Measurements from ENCODE around the gene SOX5.

SOX5 gene

DNA sequence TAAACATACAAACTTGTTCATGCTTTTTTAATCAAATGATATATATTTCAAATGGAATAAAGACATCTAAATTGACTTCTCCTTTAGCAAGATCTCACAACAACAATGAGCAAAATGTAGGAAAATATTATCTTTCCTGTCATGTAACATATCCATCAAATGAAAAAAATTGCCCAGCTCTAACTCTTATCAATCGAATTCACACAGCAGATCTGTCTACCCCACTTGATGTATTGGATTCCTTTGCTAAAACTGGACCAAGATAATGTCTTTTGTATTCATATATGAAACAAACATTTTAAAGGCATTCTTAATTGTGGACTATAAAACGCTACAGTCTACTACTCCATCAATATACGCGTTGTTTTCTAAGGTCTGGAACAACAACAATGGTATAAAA lies 218.0 kb downstream of the SOX5 start:
- H2AFZ ChIP-seq (ENCODE audit: low read length), result no peak overlapping the region
- no peaks in the 10 kb centered on the region for H4K20me1 ChIP-seq (ENCODE audit: insufficient read depth, low read length, poor library complexity, severe bottlenecking)
- H3K9ac ChIP-seq (ENCODE audit: low read depth, low read length, poor library complexity, severe bottlenecking), result no peak overlapping the region
- H3K9me3 ChIP-seq (ENCODE audit: insufficient read depth, low read depth, low read length), result no peaks in the 10 kb centered on the region
- H3K27me3 ChIP-seq (ENCODE audit: insufficient read depth, low read length, poor library complexity, severe bottlenecking), result no peaks in the 10 kb centered on the region
- H3K4me1 ChIP-seq (ENCODE audit: insufficient read depth, low read length, poor library complexity, severe bottlenecking), result no peaks in the 10 kb centered on the region
- TF ChIP-seq, protein P1, sequence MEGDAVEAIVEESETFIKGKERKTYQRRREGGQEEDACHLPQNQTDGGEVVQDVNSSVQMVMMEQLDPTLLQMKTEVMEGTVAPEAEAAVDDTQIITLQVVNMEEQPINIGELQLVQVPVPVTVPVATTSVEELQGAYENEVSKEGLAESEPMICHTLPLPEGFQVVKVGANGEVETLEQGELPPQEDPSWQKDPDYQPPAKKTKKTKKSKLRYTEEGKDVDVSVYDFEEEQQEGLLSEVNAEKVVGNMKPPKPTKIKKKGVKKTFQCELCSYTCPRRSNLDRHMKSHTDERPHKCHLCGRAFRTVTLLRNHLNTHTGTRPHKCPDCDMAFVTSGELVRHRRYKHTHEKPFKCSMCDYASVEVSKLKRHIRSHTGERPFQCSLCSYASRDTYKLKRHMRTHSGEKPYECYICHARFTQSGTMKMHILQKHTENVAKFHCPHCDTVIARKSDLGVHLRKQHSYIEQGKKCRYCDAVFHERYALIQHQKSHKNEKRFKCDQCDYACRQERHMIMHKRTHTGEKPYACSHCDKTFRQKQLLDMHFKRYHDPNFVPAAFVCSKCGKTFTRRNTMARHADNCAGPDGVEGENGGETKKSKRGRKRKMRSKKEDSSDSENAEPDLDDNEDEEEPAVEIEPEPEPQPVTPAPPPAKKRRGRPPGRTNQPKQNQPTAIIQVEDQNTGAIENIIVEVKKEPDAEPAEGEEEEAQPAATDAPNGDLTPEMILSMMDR (conservative IDR thresholded peaks at IDR 0.05; ENCODE audit: low read length), result no peak
- TF ChIP-seq EZH2phosphoT487 (IDR thresholded peaks at IDR 0.05; ENCODE audit: borderline replicate concordance), result no peak
- no peak overlapping the region for H3K4me3 ChIP-seq (ENCODE audit: low read length, poor library complexity, severe bottlenecking)
- no peaks in the 10 kb centered on the region for H3F3A ChIP-seq (ENCODE audit: low read depth)
- no peaks in the 10 kb centered on the region for H3K36me3 ChIP-seq (ENCODE audit: insufficient read depth, low read length)
- no peak overlapping the region for H3K4me2 ChIP-seq (ENCODE audit: low read depth, low read length, poor library complexity, severe bottlenecking)
- H3K9me2 ChIP-seq (replicated peaks; ENCODE audit: low read depth, low read length), result no peaks in the 10 kb centered on the region
- H3K79me2 ChIP-seq (ENCODE audit: insufficient read depth, low read length), result no peaks in the 10 kb centered on the region

- no peaks in the 10 kb centered on the region for H3K36me3 ChIP-seq (ENCODE audit: insufficient read depth, low read length)
- no peaks in the 10 kb centered on the region for H3K9me3 ChIP-seq (ENCODE audit: insufficient read depth, low read depth, low read length)
- no peak overlapping the region for H3K4me2 ChIP-seq (ENCODE audit: low read depth, low read length, poor library complexity, severe bottlenecking)
- H3F3A ChIP-seq (ENCODE audit: low read depth), result no peaks in the 10 kb centered on the region
- H3K9me2 ChIP-seq (replicated peaks; ENCODE audit: low read depth, low read length), result no peaks in the 10 kb centered on the region
- TF ChIP-seq, protein P1 (conservative IDR thresholded peaks at IDR 0.05; ENCODE audit: low read length), result no peak
- no peak for TF ChIP-seq EZH2phosphoT487 (IDR thresholded peaks at IDR 0.05; ENCODE audit: borderline replicate concordance)
- H4K20me1 ChIP-seq (ENCODE audit: insufficient read depth, low read length, poor library complexity, severe bottlenecking), result no peaks in the 10 kb centered on the region
- no peak overlapping the region for H3K9ac ChIP-seq (ENCODE audit: low read depth, low read length, poor library complexity, severe bottlenecking)
- no peaks in the 10 kb centered on the region for H3K27me3 ChIP-seq (ENCODE audit: insufficient read depth, low read length, poor library complexity, severe bottlenecking)
- H3K4me3 ChIP-seq (ENCODE audit: low read length, poor library complexity, severe bottlenecking), result no peak overlapping the region
- H2AFZ ChIP-seq (ENCODE audit: low read length), result no peak overlapping the region
- H3K4me1 ChIP-seq (ENCODE audit: insufficient read depth, low read length, poor library complexity, severe bottlenecking), result no peaks in the 10 kb centered on the region
- no peaks in the 10 kb centered on the region for H3K79me2 ChIP-seq (ENCODE audit: insufficient read depth, low read length)
Observed at GRCh38 chr12:23731035-23731434, 218.4 kb downstream of the SOX5 start.

DNA sequence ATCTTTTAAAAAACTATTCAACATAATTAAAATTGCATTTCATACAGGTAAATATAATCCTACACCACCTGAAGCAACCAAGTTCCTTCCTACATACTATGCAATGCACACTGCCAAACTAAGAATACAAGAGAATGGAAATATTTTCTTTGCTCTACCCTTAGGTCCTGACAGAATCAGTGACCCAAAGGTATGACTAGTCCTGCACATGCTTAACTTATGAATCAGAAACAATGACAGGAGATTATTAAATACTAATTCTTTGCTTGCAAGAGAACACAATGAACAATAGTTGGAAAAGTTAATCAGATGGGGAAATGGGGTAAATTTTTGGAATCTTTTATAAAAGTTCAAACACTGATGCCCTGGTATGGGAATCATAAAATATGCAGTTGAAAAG lies 220.1 kb downstream of the SOX5 start:
- H3K4me1 ChIP-seq (ENCODE audit: insufficient read depth, low read length, poor library complexity, severe bottlenecking), result no peaks in the 10 kb centered on the region
- no peaks in the 10 kb centered on the region for H3K9me2 ChIP-seq (replicated peaks; ENCODE audit: low read depth, low read length)
- H3K9ac ChIP-seq (ENCODE audit: low read depth, low read length, poor library complexity, severe bottlenecking), result no peak overlapping the region
- H3K4me3 ChIP-seq (ENCODE audit: low read length, poor library complexity, severe bottlenecking), result no peak overlapping the region
- no peak overlapping the region for H3K4me2 ChIP-seq (ENCODE audit: low read depth, low read length, poor library complexity, severe bottlenecking)
- no peaks in the 10 kb centered on the region for H3F3A ChIP-seq (ENCODE audit: low read depth)
- TF ChIP-seq EZH2phosphoT487 (IDR thresholded peaks at IDR 0.05; ENCODE audit: borderline replicate concordance), result no peak
- TF ChIP-seq, protein P1 (conservative IDR thresholded peaks at IDR 0.05; ENCODE audit: low read length), result no peak
- no peaks in the 10 kb centered on the region for H3K9me3 ChIP-seq (ENCODE audit: insufficient read depth, low read depth, low read length)
- no peaks in the 10 kb centered on the region for H4K20me1 ChIP-seq (ENCODE audit: insufficient read depth, low read length, poor library complexity, severe bottlenecking)
- no peaks in the 10 kb centered on the region for H3K27me3 ChIP-seq (ENCODE audit: insufficient read depth, low read length, poor library complexity, severe bottlenecking)
- H2AFZ ChIP-seq (ENCODE audit: low read length), result no peak overlapping the region
- no peaks in the 10 kb centered on the region for H3K36me3 ChIP-seq (ENCODE audit: insufficient read depth, low read length)
- no peaks in the 10 kb centered on the region for H3K79me2 ChIP-seq (ENCODE audit: insufficient read depth, low read length)
